ENCODE measurements around the gene NLRP1. TPM values are rescaled to one million over a fixed set of nuclear protein-coding genes. Genes with fewer than 3 reads are reported as not detected.

Gene NLRP1
- total and polyA plus RNA-seq, 9 of the 15 experiments (the other 6 are each of a cell fraction or from before 2014, with no cell fraction given) = 4.0 to 69.4 (median 27.7) TPM

- no peak overlapping the region for H2AFZ ChIP-seq (ENCODE audit: low read depth, low read length)
- CTCF ChIA-PET (ENCODE audit: low intra/inter-chr PET ratio) = interaction anchor here (1.2 to 2.3 kb wide), 2 partner anchors 119 to 835 kb away, joined by 5 to 13 read pairs; no protein-coding TSS in a partner anchor
- ATAC-seq = peak; percentile 85
- no peak for TF ChIP-seq ZC3H8 (IDR thresholded peaks at IDR 0.05)
- TF ChIP-seq SMC3 (conservative IDR thresholded peaks at IDR 0.05; ENCODE audit: insufficient read depth, low read depth, low read length) = 0 out of 2 replicates have a peak, but pooled peaks have one; percentile 31
- TF ChIP-seq ZNF143 (CRISPR knock-in tag; IDR thresholded peaks at IDR 0.05) = no peak
- TF ChIP-seq STAT5A (IDR thresholded peaks at IDR 0.05; ENCODE audit: borderline replicate concordance, low read length) = no peak
- TF ChIP-seq RAD21 (CRISPR knock-in tag; conservative IDR thresholded peaks at IDR 0.05 in 1 of 2, IDR thresholded peaks at IDR 0.05 in 1 of 2) = peak; percentile 47 to 64
- no peak for TF ChIP-seq SMAD1 (IDR thresholded peaks at IDR 0.05; ENCODE audit: low read depth, low read length, partially characterized antibody)
- TF ChIP-seq REST (IDR thresholded peaks at IDR 0.05; ENCODE audit: borderline replicate concordance) = peak; percentile 22; the same call in 1 of the 2 replicates
- no peak for TF ChIP-seq REST (CRISPR knock-in tag; IDR thresholded peaks at IDR 0.05; ENCODE audit: low read depth)
- no peak for TF ChIP-seq KDM1A (IDR thresholded peaks at IDR 0.05)
- TF ChIP-seq SMARCE1 (IDR thresholded peaks at IDR 0.05) = no peak
- no peak for TF ChIP-seq NEUROD1 (IDR thresholded peaks at IDR 0.05; ENCODE audit: borderline replicate concordance, low read depth, low read length, partially characterized antibody)
- TF ChIP-seq TCFL5 (CRISPR knock-in tag; conservative IDR thresholded peaks at IDR 0.05) = no peak
- TF ChIP-seq FUS (optimal IDR thresholded peaks at IDR 0.05; ENCODE audit: low read depth, low read length) = no peak
- 0 out of 2 replicates have a peak, but pooled peaks have one; percentile 32 for TF ChIP-seq MYC (IDR thresholded peaks at IDR 0.05; ENCODE audit: low read depth, low read length)
- TF ChIP-seq MYC (CRISPR knock-in tag; IDR thresholded peaks at IDR 0.05; ENCODE audit: borderline replicate concordance, low read depth) = no peak
These were observed 3.2 kb upstream of the NLRP1 start for GRCh38 chr17:5587438-5588032.

More at GRCh38 chr17:5587438-5588032, 3.2 kb upstream of the NLRP1 start:
- no peak overlapping the region for H3K27ac ChIP-seq (ENCODE audit: extremely low read depth, low read depth, low read length)
- peaks cover 38% of the 10 kb centered on the region; the same call in 2 of the 3 replicates for H3K36me3 ChIP-seq (ENCODE audit: control insufficient read depth, insufficient read depth, low read length)
- in situ Hi-C loops (cut with MboI) = loop anchor here (5.0 kb wide), 1 partner anchor 840 kb away; no protein-coding TSS in a partner anchor
- peaks cover 6% of the 10 kb centered on the region for H4K20me1 ChIP-seq (replicated peaks; ENCODE audit: control insufficient read depth, insufficient read depth, low read length)
- no peak overlapping the region for H3K4me3 ChIP-seq
- POLR2A ChIA-PET = no interaction called here
- FAIRE-seq (peak; percentile 87), DNase-seq (ENCODE audit: extremely low read depth in 1 of 4, low spot score in 3 of 4) (peak; percentile 39 to 73 (median 48))
- H3K4me1 ChIP-seq (replicated peaks in 1 of 2; ENCODE audit: control insufficient read depth in 2 of 2, insufficient read depth in 2 of 2, low read length in 2 of 2) = no peaks in the 10 kb centered on the region
- no peaks in the 10 kb centered on the region for H3K9me3 ChIP-seq (replicated peaks; ENCODE audit: control insufficient read depth, insufficient read depth, low read depth, low read length)
- no peak overlapping the region for H3K4me2 ChIP-seq (ENCODE audit: insufficient read depth, low read length)
- no peaks in the 10 kb centered on the region for H3K9me1 ChIP-seq (ENCODE audit: control insufficient read depth, insufficient read depth, low read length)
- peaks cover 10% of the 10 kb centered on the region for H3K79me2 ChIP-seq (ENCODE audit: control insufficient read depth, insufficient read depth, low read length)
- H3K27me3 ChIP-seq (ENCODE audit: control insufficient read depth in 2 of 2, insufficient read depth in 2 of 2, low read length in 2 of 2) = no peaks in the 10 kb centered on the region
- H3K9ac ChIP-seq (ENCODE audit: insufficient read depth in 1 of 2, low read depth in 2 of 2, low read length in 2 of 2) = no peak overlapping the region
- BruUV-seq (replicated peaks) = no TSS peak
- 44% methylated on average over 6 of the region's 6 CpGs for WGBS (ENCODE audit: insufficient coverage, low coverage, missing lambda C conversion rate)
- intact Hi-C loops (cut with micrococcal nuclease) = loop anchor here (2.0 kb wide), 1 partner anchor 119 kb away; no protein-coding TSS in a partner anchor

Data from K562 (cell line).